Fibroblast of pulmonary artery (primary cell): ENCODE data around the gene SMIM33.
"Not testable (repeated sequence)": the region's sequence is repeated elsewhere in the genome, so short reads cannot be mapped to it uniquely, and the experiment has no call there.

ENCODE experiments used
- DNase-seq: peaks from one replicate; pipeline ENCODE4 v3.0.0-alpha.2; 2010; ENCODE audit warnings: low read depth
- H3K4me3 ChIP-seq: replicated peaks from 2 replicates; pipeline ENCODE4 v1.5.1; 2011; ENCODE audit warnings: low read depth, mild to moderate bottlenecking, control low read depth, low read length, moderate library complexity
- CTCF ChIP-seq: IDR thresholded peaks from 2 replicates; pipeline ENCODE4 v1.5.1; 2011; ENCODE audit warnings: mild to moderate bottlenecking, control low read depth, low read length, inconsistent platforms; ENCODE audit errors: missing control alignments

SMIM33 gene

GRCh38 chr5:139486201-139486600, 15.4 kb downstream of the SMIM33 start:
- no peak overlapping the region for H3K4me3 ChIP-seq
- DNase-seq = no peak
- no peak for TF ChIP-seq CTCF

GRCh38 chr5:139488260-139488659, 17.5 kb downstream of the SMIM33 start:
- no peak for DNase-seq
- TF ChIP-seq CTCF = no peak
- H3K4me3 ChIP-seq = no peak overlapping the region

- peak; percentile 46 for DNase-seq
- TF ChIP-seq CTCF = no peak
- H3K4me3 ChIP-seq = no peak overlapping the region
These were observed 21.9 kb downstream of the SMIM33 start for GRCh38 chr5:139492700-139493192.

GRCh38 chr5:139494256-139494655, 23.5 kb downstream of the SMIM33 start:
- TF ChIP-seq CTCF = no peak

GRCh38 chr5:139494832-139495231, 24.0 kb downstream of the SMIM33 start:
- H3K4me3 ChIP-seq = no peak overlapping the region
- peak; percentile 79 for DNase-seq
- no peak for TF ChIP-seq CTCF

More at GRCh38 chr5:139494256-139494655, 23.5 kb downstream of the SMIM33 start:
- DNase-seq = no peak
- no peak overlapping the region for H3K4me3 ChIP-seq

GRCh38 chr5:139495638-139496435, 25.0 kb downstream of the SMIM33 start:
- DNase-seq = peak; percentile 75
- no peak for TF ChIP-seq CTCF
- no peak overlapping the region for H3K4me3 ChIP-seq

- TF ChIP-seq CTCF = no peak
- no peak for DNase-seq
- H3K4me3 ChIP-seq = no peak overlapping the region
These were observed 30.6 kb downstream of the SMIM33 start for GRCh38 chr5:139501381-139501780.

GRCh38 chr5:139503036-139503817, 32.4 kb downstream of the SMIM33 start:
- DNase-seq, H3K4me3 ChIP-seq: not testable (repeated sequence)

GRCh38 chr5:139503879-139504278, 33.1 kb downstream of the SMIM33 start:
- not testable (repeated sequence) for H3K4me3 ChIP-seq, DNase-seq
